ENCODE data around the gene FOXO3.

Gene FOXO3

GRCh38 chr6:108576709-108577108, 16.0 kb downstream of the FOXO3 start:
- H3K4me3 ChIP-seq (ENCODE audit: low read depth, low read length) = no peak overlapping the region
- TF ChIP-seq, protein P1, sequence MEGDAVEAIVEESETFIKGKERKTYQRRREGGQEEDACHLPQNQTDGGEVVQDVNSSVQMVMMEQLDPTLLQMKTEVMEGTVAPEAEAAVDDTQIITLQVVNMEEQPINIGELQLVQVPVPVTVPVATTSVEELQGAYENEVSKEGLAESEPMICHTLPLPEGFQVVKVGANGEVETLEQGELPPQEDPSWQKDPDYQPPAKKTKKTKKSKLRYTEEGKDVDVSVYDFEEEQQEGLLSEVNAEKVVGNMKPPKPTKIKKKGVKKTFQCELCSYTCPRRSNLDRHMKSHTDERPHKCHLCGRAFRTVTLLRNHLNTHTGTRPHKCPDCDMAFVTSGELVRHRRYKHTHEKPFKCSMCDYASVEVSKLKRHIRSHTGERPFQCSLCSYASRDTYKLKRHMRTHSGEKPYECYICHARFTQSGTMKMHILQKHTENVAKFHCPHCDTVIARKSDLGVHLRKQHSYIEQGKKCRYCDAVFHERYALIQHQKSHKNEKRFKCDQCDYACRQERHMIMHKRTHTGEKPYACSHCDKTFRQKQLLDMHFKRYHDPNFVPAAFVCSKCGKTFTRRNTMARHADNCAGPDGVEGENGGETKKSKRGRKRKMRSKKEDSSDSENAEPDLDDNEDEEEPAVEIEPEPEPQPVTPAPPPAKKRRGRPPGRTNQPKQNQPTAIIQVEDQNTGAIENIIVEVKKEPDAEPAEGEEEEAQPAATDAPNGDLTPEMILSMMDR (IDR thresholded peaks at IDR 0.05; ENCODE audit: control insufficient read depth, extremely low read depth, insufficient read depth) = no peak
- no peak for DNase-seq (ENCODE audit: low read depth)

- TF ChIP-seq, protein P1 (IDR thresholded peaks at IDR 0.05; ENCODE audit: control insufficient read depth, extremely low read depth, insufficient read depth) = no peak
- no peak overlapping the region for H3K4me3 ChIP-seq (ENCODE audit: low read depth, low read length)
- DNase-seq (ENCODE audit: low read depth) = no peak
Measured at GRCh38 chr6:108578166-108578565, 17.4 kb downstream of the FOXO3 start.

- no peak for DNase-seq (ENCODE audit: low read depth)
- H3K4me3 ChIP-seq (ENCODE audit: low read depth, low read length) = no peak overlapping the region
- TF ChIP-seq, protein P1 (IDR thresholded peaks at IDR 0.05; ENCODE audit: control insufficient read depth, extremely low read depth, insufficient read depth) = no peak
Measured at GRCh38 chr6:108578595-108579327, 18.0 kb downstream of the FOXO3 start.

DNA sequence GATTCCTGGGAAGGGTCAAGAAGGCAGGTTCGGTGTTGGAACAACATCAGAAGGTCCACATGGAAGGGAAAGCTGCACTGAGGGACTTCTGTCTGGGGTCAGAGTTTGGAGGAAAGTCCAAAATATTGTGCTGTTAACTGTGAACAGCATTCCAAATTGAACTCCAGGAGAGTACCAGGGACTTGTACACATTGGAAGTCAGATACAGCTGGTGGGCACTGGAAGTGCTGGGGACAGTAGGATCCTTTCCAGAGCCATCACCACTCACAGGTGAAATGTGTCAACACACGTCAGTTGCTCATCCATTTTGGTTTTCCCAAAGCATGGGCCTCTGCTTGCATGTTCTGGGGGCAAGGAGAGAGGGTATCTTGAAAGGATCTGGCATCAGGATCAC, 18.6 kb downstream of the FOXO3 start:
- TF ChIP-seq, protein P1 (IDR thresholded peaks at IDR 0.05; ENCODE audit: control insufficient read depth, extremely low read depth, insufficient read depth) = no peak
- no peak for DNase-seq (ENCODE audit: low read depth)
- H3K4me3 ChIP-seq (ENCODE audit: low read depth, low read length) = no peak overlapping the region

DNA sequence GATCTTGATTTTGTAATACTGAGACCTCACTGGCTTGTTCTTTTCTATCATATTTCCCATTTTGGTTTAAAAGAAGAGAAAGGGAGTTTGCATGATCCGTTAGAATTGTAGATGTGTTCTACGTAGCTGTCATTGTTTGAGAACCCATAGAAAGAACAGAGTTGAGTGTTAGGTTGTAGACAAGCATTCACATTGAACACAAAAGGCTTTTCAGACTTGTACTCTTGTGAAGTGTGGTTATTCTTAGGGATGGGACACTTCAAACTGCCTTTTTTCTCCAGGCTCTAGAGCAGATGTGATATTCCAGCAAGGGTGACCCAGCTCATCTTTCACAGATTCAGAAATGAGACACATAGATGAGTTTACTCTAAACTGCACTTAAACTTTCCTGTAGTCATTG, 19.9 kb downstream of the FOXO3 start:
- no peak overlapping the region for H3K4me3 ChIP-seq (ENCODE audit: low read depth, low read length)
- TF ChIP-seq, protein P1 (IDR thresholded peaks at IDR 0.05; ENCODE audit: control insufficient read depth, extremely low read depth, insufficient read depth) = no peak
- no peak for DNase-seq (ENCODE audit: low read depth)

- H3K4me3 ChIP-seq (ENCODE audit: low read depth, low read length) = no peak overlapping the region; the same call in 1 of the 2 replicates
- no peak for DNase-seq (ENCODE audit: low read depth)
- TF ChIP-seq, protein P1 (IDR thresholded peaks at IDR 0.05; ENCODE audit: control insufficient read depth, extremely low read depth, insufficient read depth) = no peak
Measured at GRCh38 chr6:108581237-108581931, 20.7 kb downstream of the FOXO3 start.

Data from LNCaP clone FGC (cell line).